H9 (cell line): Measurements from ENCODE around the gene NEUROD2. TPM values are rescaled to one million over a fixed set of nuclear protein-coding genes. Genes with fewer than 3 reads are reported as not detected.

Source experiments
- DNase-seq: peaks from one replicate; pipeline ENCODE4 v3.0.0-alpha.2; 2017
- H2AFZ ChIP-seq: one replicate; pipeline ENCODE4 v1.6.1; 2013; ENCODE audit warnings: mild to moderate bottlenecking, low read length, control low read depth, moderate library complexity
- H2AK5ac ChIP-seq: 2 replicates; pipeline ENCODE4 v1.6.1; 2013; ENCODE audit warnings: low read length, control low read depth, mixed read lengths; ENCODE audit not compliant: insufficient read length
- H2BK120ac ChIP-seq: one replicate; pipeline ENCODE4 v1.6.1; 2013; ENCODE audit warnings: low read depth, mild to moderate bottlenecking, low read length, control low read depth, inconsistent platforms; ENCODE audit not compliant: poor library complexity, severe bottlenecking
- H2BK12ac ChIP-seq: 2 replicates; pipeline ENCODE4 v1.6.1; 2013; ENCODE audit warnings: low read length, control low read depth, mixed read lengths, low read depth; ENCODE audit not compliant: insufficient read length
- H2BK15ac ChIP-seq: 2 replicates; pipeline ENCODE4 v1.6.1; 2013; ENCODE audit warnings: low read depth, low read length, control low read depth
- H2BK20ac ChIP-seq: one replicate; pipeline ENCODE4 v1.6.1; 2013; ENCODE audit warnings: low read depth, mild to moderate bottlenecking, low read length, control low read depth, inconsistent platforms; ENCODE audit not compliant: poor library complexity, severe bottlenecking
- H2BK5ac ChIP-seq: 2 replicates; pipeline ENCODE4 v1.6.1; 2013; ENCODE audit warnings: low read length, control low read depth, mixed read lengths; ENCODE audit not compliant: insufficient read length
- H3K14ac ChIP-seq: 2 replicates; pipeline ENCODE4 v1.6.1; 2013; ENCODE audit warnings: low read length, control low read depth; ENCODE audit not compliant: insufficient read depth
- H3K18ac ChIP-seq: 2 replicates; pipeline ENCODE4 v1.6.1; 2013; ENCODE audit warnings: low read depth, mild to moderate bottlenecking, mixed read lengths, low read length, control low read depth; ENCODE audit not compliant: insufficient read length
- H3K23ac ChIP-seq: 2 replicates; pipeline ENCODE4 v1.6.1; 2013; ENCODE audit warnings: low read length, control low read depth, mixed read lengths, low read depth; ENCODE audit not compliant: insufficient read length
- H3K23me2 ChIP-seq: 2 replicates; pipeline ENCODE4 v1.6.1; 2013; ENCODE audit warnings: low read depth, mild to moderate bottlenecking, mixed read lengths, low read length, control low read depth; ENCODE audit not compliant: insufficient read length, poor library complexity, severe bottlenecking
- H3K27ac ChIP-seq: 2 replicates; pipeline ENCODE4 v1.5.1; 2013; ENCODE audit warnings: low read length, control low read depth, mixed read lengths, low read depth; ENCODE audit not compliant: insufficient read length
- H3K27me3 ChIP-seq: 2 replicates; pipeline ENCODE4 v1.6.1; 2013; ENCODE audit warnings: low read length, control low read depth, inconsistent platforms; ENCODE audit not compliant: insufficient read depth
- H3K4ac ChIP-seq: 2 replicates; pipeline ENCODE4 v1.6.1; 2013; ENCODE audit warnings: low read depth, mild to moderate bottlenecking, control low read depth, inconsistent platforms, low read length, moderate library complexity
- H3K4me1 ChIP-seq: 2 replicates; pipeline ENCODE4 v1.6.1; 2013; ENCODE audit warnings: low read length, control low read depth, inconsistent platforms; ENCODE audit not compliant: insufficient read depth
- H3K4me2 ChIP-seq: 2 replicates; pipeline ENCODE4 v1.6.1; 2013; ENCODE audit warnings: low read length, control low read depth, mixed read lengths; ENCODE audit not compliant: insufficient read length, insufficient read depth
- H3K56ac ChIP-seq: 2 replicates; pipeline ENCODE4 v1.6.1; 2013; ENCODE audit warnings: low read depth, mild to moderate bottlenecking, mixed read lengths, low read length, control low read depth; ENCODE audit not compliant: insufficient read length
- H3K79me1 ChIP-seq: 2 replicates; pipeline ENCODE4 v1.6.1; 2013; ENCODE audit warnings: low read depth, mild to moderate bottlenecking, moderate library complexity, low read length, control low read depth, inconsistent platforms; ENCODE audit not compliant: insufficient read depth, poor library complexity, severe bottlenecking
- H3K79me2 ChIP-seq: 2 replicates; pipeline ENCODE4 v1.6.1; 2013; ENCODE audit warnings: low read length, control low read depth, inconsistent platforms; ENCODE audit not compliant: insufficient read depth
- H3K9ac ChIP-seq: 2 replicates; pipeline ENCODE4 v1.6.1; 2013; ENCODE audit warnings: low read length, control low read depth, mixed read lengths; ENCODE audit not compliant: insufficient read length; ENCODE audit errors: extremely low read depth
- H3K9me3 ChIP-seq: one replicate; pipeline ENCODE4 v1.6.1; 2013; ENCODE audit warnings: low read depth, low read length, inconsistent platforms; ENCODE audit not compliant: control insufficient read depth
- H3T11ph ChIP-seq: one replicate; pipeline ENCODE4 v1.6.1; 2013; ENCODE audit warnings: mild to moderate bottlenecking, low read length, control low read depth, inconsistent platforms
- H4K20me1 ChIP-seq: one replicate; pipeline ENCODE4 v1.6.1; 2013; ENCODE audit not compliant: control insufficient read depth, insufficient read length, insufficient read depth
- H4K5ac ChIP-seq: 2 replicates; pipeline ENCODE4 v1.6.1; 2013; ENCODE audit warnings: low read depth, mild to moderate bottlenecking, mixed read lengths, low read length, control low read depth; ENCODE audit not compliant: insufficient read length
- H4K8ac ChIP-seq: replicated peaks from 2 replicates; pipeline ENCODE4 v1.6.1; 2013; ENCODE audit warnings: low read length, control low read depth, mixed read lengths, low read depth; ENCODE audit not compliant: insufficient read length
- H4K91ac ChIP-seq: 2 replicates; pipeline ENCODE4 v1.6.1; 2013; ENCODE audit warnings: low read depth, mild to moderate bottlenecking, moderate library complexity, mixed read lengths, low read length, control low read depth; ENCODE audit not compliant: insufficient read length
- H3K27ac Mint-ChIP-seq, 3 experiments: 2 replicates in 2 of 3; 3 replicates in 1 of 3; pipeline ENCODE4 v1.8.0; 2020 to 2021; ENCODE audit warnings: mixed read lengths in 3 of 3, mild to moderate bottlenecking in 1 of 3, moderate library complexity in 1 of 3
- H3K27me3 Mint-ChIP-seq: 2 replicates; pipeline ENCODE4 v1.8.0; 2021; ENCODE audit warnings: low read depth, mild to moderate bottlenecking, moderate library complexity, mixed read lengths
- H3K36me3 Mint-ChIP-seq, 3 experiments: 2 replicates in 2 of 3; 3 replicates in 1 of 3; pipeline ENCODE4 v1.8.0; 2020 to 2021; ENCODE audit warnings: low read depth in 3 of 3, mixed read lengths in 3 of 3; ENCODE audit not compliant: insufficient read depth in 1 of 3
- H3K4me1 Mint-ChIP-seq, 2 experiments: 2 replicates each; pipeline ENCODE4 v1.8.0; 2020; ENCODE audit warnings: mixed read lengths in 2 of 2
- H3K4me3 Mint-ChIP-seq, 2 experiments: 2 replicates in 1 of 2; 3 replicates in 1 of 2; pipeline ENCODE4 v1.8.0; 2020 to 2021; ENCODE audit warnings: mild to moderate bottlenecking in 2 of 2, mixed read lengths in 2 of 2, moderate library complexity in 1 of 2
- H3K9me3 Mint-ChIP-seq, 2 experiments: 2 replicates in 1 of 2; 3 replicates in 1 of 2; pipeline ENCODE4 v1.8.0; 2020; ENCODE audit warnings: mild to moderate bottlenecking in 2 of 2, mixed read lengths in 2 of 2, moderate library complexity in 1 of 2
- CTCF ChIP-seq: fragments of 200-600 bp; sonication (generic); conservative IDR thresholded peaks from 3 replicates; pipeline ENCODE4 v1.8.0; 2021; ENCODE audit warnings: antibody characterized with exemption, mild to moderate bottlenecking
- WGBS: extraction: QIAGEN DNeasy Blood & Tissue Kit; methylation state at CpG from one replicate; pipeline ENCODE4 v1.1.7; 2013; ENCODE audit warnings: missing lambda C conversion rate, low lambda C conversion rate, mixed read lengths; ENCODE audit not compliant: insufficient read length; ENCODE audit errors: extremely low coverage; 5-methylcytosine and 5-hydroxymethylcytosine counted together
- total RNA-seq: library from RNA; stranded (reverse); gene quantifications from 2 replicates; pipeline ENCODE4 v1.2.1, GENCODE V29; 2021

Gene NEUROD2
- total RNA-seq, 1 experiment from 2014 or later: not detected

DNA sequence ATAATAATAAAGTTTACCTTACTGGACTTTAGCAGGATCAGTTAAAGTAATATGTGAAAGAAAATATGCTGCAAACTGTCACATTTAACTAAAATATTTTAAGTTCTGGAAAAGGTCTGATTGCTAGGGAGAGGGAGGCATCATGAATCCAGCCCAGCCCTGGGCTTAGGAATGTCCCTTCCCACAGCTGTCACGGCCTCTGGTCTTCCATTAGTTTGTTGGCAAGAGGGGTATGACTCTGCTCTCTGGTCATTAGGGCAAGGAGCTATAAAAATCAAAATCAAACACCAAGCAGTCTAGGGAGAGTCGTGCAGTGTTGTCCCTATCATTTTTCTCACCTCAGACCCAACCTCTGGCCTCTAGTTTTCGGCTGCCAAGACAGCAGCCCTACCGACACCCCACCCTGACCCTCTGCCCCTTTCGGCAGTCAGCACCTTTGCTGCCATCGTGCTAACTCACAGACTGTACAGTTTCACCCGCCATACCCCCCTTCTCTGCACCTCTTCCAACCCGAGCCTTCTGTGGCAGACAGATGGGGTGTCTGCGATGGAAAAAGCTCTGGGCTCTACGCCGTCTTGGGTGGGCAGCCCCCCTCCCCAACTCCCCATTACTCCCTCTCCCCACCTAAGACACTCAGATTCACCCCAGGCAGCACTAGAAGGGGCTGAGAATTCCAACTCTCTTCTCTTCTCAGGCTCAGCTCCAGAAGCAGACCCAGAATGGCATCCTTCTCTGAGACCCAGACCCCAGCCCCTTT lies 41.4 kb downstream of the NEUROD2 start:
- Histone ChIP-seq H3K79me1 (no peaks in the 10 kb centered on the region), H2BK20ac (no peak overlapping the region), H3K27me3 (no peaks in the 10 kb centered on the region), H3K27ac (no peak overlapping the region), H3K14ac (no peak overlapping the region), H3K9ac (no peak overlapping the region), H4K91ac (no peak overlapping the region), H4K5ac (no peak overlapping the region), H2AFZ (no peak overlapping the region), H3K4me1 (peaks cover 6% of the 10 kb centered on the region; the same call in 1 of the 2 replicates), H3K23me2 (no peaks in the 10 kb centered on the region), H3K4ac (no peak overlapping the region), H2BK12ac (no peak overlapping the region), H4K20me1 (no peaks in the 10 kb centered on the region), H3K23ac (no peak overlapping the region), H2BK5ac (no peak overlapping the region), H2AK5ac (no peak overlapping the region), H3T11ph (no peak overlapping the region), H2BK15ac (no peak overlapping the region), H4K8ac (no peak overlapping the region), H3K4me2 (no peak overlapping the region), H3K9me3 (no peaks in the 10 kb centered on the region), H3K56ac (no peak overlapping the region), H2BK120ac (no peak overlapping the region), H3K18ac (no peak overlapping the region), H3K79me2 (no peaks in the 10 kb centered on the region)
- Mint-ChIP-seq H3K27me3 (peaks cover 7% of the 10 kb centered on the region), H3K4me1 (peaks cover 14 to 25% of the 10 kb centered on the region in 2 experiments), H3K36me3 (peaks cover 0 to 16% (median 5%) of the 10 kb centered on the region in 3 experiments; a peak in 4 of 7 replicates), H3K9me3 (no peaks in the 10 kb centered on the region; a peak in 1 of 5 replicates), H3K4me3 (no peak overlapping the region; a peak in 1 of 5 replicates), H3K27ac (peak overlapping the region in 1 of 3 experiments; percentile 17; a peak in 1 of 7 replicates)
- no CpG with 5 or more reads among the region's 11 CpGs for WGBS
- no peak for TF ChIP-seq CTCF
- no peak for DNase-seq
